Esophagus muscularis mucosa (tissue), 4 donors: Measurements from ENCODE around the gene PIGB.

ENCODE experiments used
- CTCF ChIP-seq, 3 experiments: fragments of 200-600 bp in 2 of 3; fragments of 450-650 bp in 1 of 3; sonication (generic) in 2 of 3; IDR thresholded peaks; one replicate each; pipeline ENCODE4 v1.5.1; 2017 to 2019; ENCODE audit warnings: antibody characterized with exemption in 3 of 3, mild to moderate bottlenecking in 2 of 3, moderate library complexity in 1 of 3
- EP300 ChIP-seq: sonication (generic); formaldehyde crosslinking; IDR thresholded peaks from one replicate; pipeline ENCODE4 v1.6.1; 2017; ENCODE audit warnings: antibody characterized with exemption
- POLR2A ChIP-seq: fragments of 450-650 bp; IDR thresholded peaks from one replicate; pipeline ENCODE4 v1.6.1; 2017; ENCODE audit warnings: antibody characterized with exemption, moderate library complexity, mild to moderate bottlenecking, low read depth
- POLR2AphosphoS5 ChIP-seq, 2 donors: sonication (generic); formaldehyde crosslinking; IDR thresholded peaks; one replicate each; pipeline ENCODE4 v1.6.1; 2017; ENCODE audit warnings: antibody characterized with exemption in 2 of 2

GRCh38 chr15:55401786-55402246 lies 82.8 kb downstream of the PIGB start:
- no peak for TF ChIP-seq CTCF (IDR thresholded peaks at IDR 0.05)
- TF ChIP-seq POLR2AphosphoS5 (IDR thresholded peaks at IDR 0.05), result no peak
- TF ChIP-seq EP300, result no peak
- TF ChIP-seq POLR2A, result no peak
